Non-pigmented ciliary epithelial cell (primary cell): ENCODE measurements around the gene NR3C1.

Experiments used
- DNase-seq: peaks from one replicate; pipeline ENCODE4 v3.0.0-alpha.2; 2010; ENCODE audit warnings: low read depth

The NR3C1 gene

GRCh38 chr5:143425835-143426234, 22.3 kb upstream of the NR3C1 start:
- DNase-seq: no peak

GRCh38 chr5:143418140-143418866, 14.8 kb upstream of the NR3C1 start:
- DNase-seq: no peak

GRCh38 chr5:143417503-143418139, 14.1 kb upstream of the NR3C1 start:
- DNase-seq: no peak

GRCh38 chr5:143416411-143416810, 12.9 kb upstream of the NR3C1 start:
- DNase-seq: no peak

- no peak for DNase-seq
Measured at GRCh38 chr5:143413958-143414669, 10.6 kb upstream of the NR3C1 start.

- DNase-seq: no peak
Measured at GRCh38 chr5:143412661-143413342, 9.3 kb upstream of the NR3C1 start.

GRCh38 chr5:143409926-143410325, 6.4 kb upstream of the NR3C1 start:
- no peak for DNase-seq

- DNase-seq: no peak
Measured at GRCh38 chr5:143406408-143406807, 2.9 kb upstream of the NR3C1 start.

- no peak for DNase-seq
Measured at GRCh38 chr5:143405849-143406098, 2.3 kb upstream of the NR3C1 start.

- DNase-seq: no peak
Measured at GRCh38 chr5:143405063-143405848, 1.8 kb upstream of the NR3C1 start.

- no peak for DNase-seq
Measured at GRCh38 chr5:143404416-143405062, 1.1 kb upstream of the NR3C1 start.

- no peak for DNase-seq
Measured at GRCh38 chr5:143403334-143403592, 223 bp downstream of the NR3C1 start.

GRCh38 chr5:143402553-143403333, 743 bp downstream of the NR3C1 start:
- DNase-seq: no peak

- DNase-seq: no peak
Measured at GRCh38 chr5:143402017-143402552, 1.4 kb downstream of the NR3C1 start.

- no peak for DNase-seq
Measured at GRCh38 chr5:143401227-143402016, 2.1 kb downstream of the NR3C1 start.

GRCh38 chr5:143400541-143401226, 2.8 kb downstream of the NR3C1 start:
- no peak for DNase-seq

GRCh38 chr5:143399616-143400540, 3.6 kb downstream of the NR3C1 start:
- DNase-seq: no peak
